Thyroid gland (tissue), 4 donors: Measurements from ENCODE around the gene DIABLO.

Source experiments
- CTCF ChIP-seq, 6 experiments: fragments of 200-600 bp in 3 of 6; fragments of 450-650 bp in 3 of 6; sonication (generic) in 3 of 6; IDR thresholded peaks; one replicate each; pipeline ENCODE4 v1.5.1; 2016 to 2019; ENCODE audit warnings: antibody characterized with exemption in 6 of 6, mild to moderate bottlenecking in 2 of 6, inconsistent platforms in 1 of 6, moderate library complexity in 1 of 6
- POLR2A ChIP-seq, 2 donors: fragments of 450-650 bp; IDR thresholded peaks; one replicate each; pipeline ENCODE4 v1.6.1; 2017; ENCODE audit warnings: antibody characterized with exemption in 2 of 2, mild to moderate bottlenecking in 2 of 2, moderate library complexity in 1 of 2

GRCh38 chr12:122230798-122231197 lies 4.9 kb upstream of the DIABLO start:
- no peak for TF ChIP-seq POLR2A (IDR thresholded peaks at IDR 0.05)
- TF ChIP-seq CTCF (IDR thresholded peaks at IDR 0.05) = no peak
